Stimulated activated CD4-positive, alpha-beta T cell treated with anti-CD3 and anti-CD28 coated beads, Interleukin-4, amount 100 ng/mL, for 1 hour (primary cell): ENCODE results near the gene IRF5.
"Not testable (repeated sequence)": the region's sequence is repeated elsewhere in the genome, so short reads cannot be mapped to it uniquely, and the experiment has no call there.

ENCODE experiments used
- DNase-seq: peaks from one replicate; pipeline ENCODE4 v3.0.0-alpha.2; 2020

Gene IRF5

GRCh38 chr7:128974241-128974934 lies 36.7 kb downstream of the IRF5 start:
- no peak for DNase-seq

- DNase-seq: no peak
These were observed 44.4 kb downstream of the IRF5 start for GRCh38 chr7:128982105-128982504.

GRCh38 chr7:128985660-128986059 lies 47.9 kb downstream of the IRF5 start:
- no peak for DNase-seq

GRCh38 chr7:128986609-128987008 lies 48.9 kb downstream of the IRF5 start:
- no peak for DNase-seq

GRCh38 chr7:128988372-128988771 lies 50.6 kb downstream of the IRF5 start:
- DNase-seq: no peak

- DNase-seq: no peak
These were observed 52.2 kb downstream of the IRF5 start for GRCh38 chr7:128989961-128990360.

GRCh38 chr7:128993419-128993818 lies 55.7 kb downstream of the IRF5 start:
- DNase-seq: no peak

GRCh38 chr7:128994560-128994959 lies 56.8 kb downstream of the IRF5 start:
- not testable (repeated sequence) for DNase-seq

GRCh38 chr7:128997181-128997580 lies 59.5 kb downstream of the IRF5 start:
- DNase-seq: no peak
